IPS DF 4.7 (cell line): ENCODE measurements around the gene GRB10.

Experiments used
- DNase-seq: peaks from one replicate; pipeline ENCODE4 v3.0.0-alpha.2; 2013; ENCODE audit warnings: low spot score; ENCODE audit errors: extremely low read depth

GRB10 gene

GRCh38 chr7:50657341-50657873 lies 125.3 kb downstream of the GRB10 start:
- DNase-seq: no peak

GRCh38 chr7:50656141-50656895 lies 126.4 kb downstream of the GRB10 start:
- DNase-seq: no peak

GRCh38 chr7:50655490-50655889 lies 127.2 kb downstream of the GRB10 start:
- no peak for DNase-seq

GRCh38 chr7:50655020-50655419 lies 127.7 kb downstream of the GRB10 start:
- no peak for DNase-seq

GRCh38 chr7:50653981-50654425 lies 128.7 kb downstream of the GRB10 start:
- DNase-seq: no peak

- no peak for DNase-seq
Observed at GRCh38 chr7:50653126-50653864, 129.4 kb downstream of the GRB10 start.

GRCh38 chr7:50652400-50653125 lies 130.1 kb downstream of the GRB10 start:
- DNase-seq: no peak

- DNase-seq: no peak
Observed at GRCh38 chr7:50651271-50651989, 131.3 kb downstream of the GRB10 start.

GRCh38 chr7:50650057-50650664 lies 132.5 kb downstream of the GRB10 start:
- no peak for DNase-seq

GRCh38 chr7:50649259-50649885 lies 133.3 kb downstream of the GRB10 start:
- no peak for DNase-seq

GRCh38 chr7:50648570-50649169 lies 134.0 kb downstream of the GRB10 start:
- DNase-seq: no peak

GRCh38 chr7:50648076-50648475 lies 134.6 kb downstream of the GRB10 start:
- no peak for DNase-seq

GRCh38 chr7:50647286-50647980 lies 135.3 kb downstream of the GRB10 start:
- DNase-seq: no peak

- no peak for DNase-seq
Observed at GRCh38 chr7:50646069-50646468, 136.6 kb downstream of the GRB10 start.

GRCh38 chr7:50645186-50645585 lies 137.5 kb downstream of the GRB10 start:
- DNase-seq: no peak

- DNase-seq: no peak
Observed at GRCh38 chr7:50644586-50644985, 138.1 kb downstream of the GRB10 start.

GRCh38 chr7:50644114-50644513 lies 138.6 kb downstream of the GRB10 start:
- no peak for DNase-seq

GRCh38 chr7:50641442-50642405 lies 141.0 kb downstream of the GRB10 start:
- no peak for DNase-seq
